ENCODE results near the gene OPA3. TPM values are rescaled to one million over a fixed set of nuclear protein-coding genes. Genes with fewer than 3 reads are reported as not detected.

Gene OPA3
- total RNA-seq, 1 donor from 2014 or later: 12.3 TPM

DNA sequence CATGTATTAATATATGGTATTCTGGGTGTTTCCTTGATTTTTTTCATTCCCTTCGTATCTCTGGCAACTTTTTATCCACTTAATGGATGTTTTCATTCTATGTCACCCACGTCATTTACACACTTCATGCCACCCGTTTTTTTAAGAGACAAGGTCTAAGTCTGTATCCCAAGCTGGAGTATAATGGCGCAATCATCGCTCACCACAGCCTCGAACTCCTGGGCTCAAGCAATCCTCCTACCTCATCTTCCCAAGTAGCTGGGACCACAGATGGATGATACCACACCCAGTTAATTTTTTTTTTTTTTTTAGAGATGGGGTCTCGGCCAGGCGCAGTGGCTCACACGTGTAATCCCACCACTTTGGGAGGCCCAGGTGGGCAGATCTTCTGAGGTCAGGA lies 80.7 kb downstream of the OPA3 start:
- TF ChIP-seq, protein P1, sequence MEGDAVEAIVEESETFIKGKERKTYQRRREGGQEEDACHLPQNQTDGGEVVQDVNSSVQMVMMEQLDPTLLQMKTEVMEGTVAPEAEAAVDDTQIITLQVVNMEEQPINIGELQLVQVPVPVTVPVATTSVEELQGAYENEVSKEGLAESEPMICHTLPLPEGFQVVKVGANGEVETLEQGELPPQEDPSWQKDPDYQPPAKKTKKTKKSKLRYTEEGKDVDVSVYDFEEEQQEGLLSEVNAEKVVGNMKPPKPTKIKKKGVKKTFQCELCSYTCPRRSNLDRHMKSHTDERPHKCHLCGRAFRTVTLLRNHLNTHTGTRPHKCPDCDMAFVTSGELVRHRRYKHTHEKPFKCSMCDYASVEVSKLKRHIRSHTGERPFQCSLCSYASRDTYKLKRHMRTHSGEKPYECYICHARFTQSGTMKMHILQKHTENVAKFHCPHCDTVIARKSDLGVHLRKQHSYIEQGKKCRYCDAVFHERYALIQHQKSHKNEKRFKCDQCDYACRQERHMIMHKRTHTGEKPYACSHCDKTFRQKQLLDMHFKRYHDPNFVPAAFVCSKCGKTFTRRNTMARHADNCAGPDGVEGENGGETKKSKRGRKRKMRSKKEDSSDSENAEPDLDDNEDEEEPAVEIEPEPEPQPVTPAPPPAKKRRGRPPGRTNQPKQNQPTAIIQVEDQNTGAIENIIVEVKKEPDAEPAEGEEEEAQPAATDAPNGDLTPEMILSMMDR (IDR thresholded peaks at IDR 0.05; ENCODE audit: insufficient read depth, low read length, poor library complexity, severe bottlenecking): no peak
- no peak for DNase-seq (ENCODE audit: low read depth)
- Histone ChIP-seq H3K36me3 (ENCODE audit: control insufficient read depth, insufficient read depth, low read length) (no peaks in the 10 kb centered on the region), H3K27me3 (ENCODE audit: control insufficient read depth, insufficient read depth, low read length) (peaks cover 10% of the 10 kb centered on the region), H3K4me3 (ENCODE audit: low read depth, low read length) (no peak overlapping the region)

DNA sequence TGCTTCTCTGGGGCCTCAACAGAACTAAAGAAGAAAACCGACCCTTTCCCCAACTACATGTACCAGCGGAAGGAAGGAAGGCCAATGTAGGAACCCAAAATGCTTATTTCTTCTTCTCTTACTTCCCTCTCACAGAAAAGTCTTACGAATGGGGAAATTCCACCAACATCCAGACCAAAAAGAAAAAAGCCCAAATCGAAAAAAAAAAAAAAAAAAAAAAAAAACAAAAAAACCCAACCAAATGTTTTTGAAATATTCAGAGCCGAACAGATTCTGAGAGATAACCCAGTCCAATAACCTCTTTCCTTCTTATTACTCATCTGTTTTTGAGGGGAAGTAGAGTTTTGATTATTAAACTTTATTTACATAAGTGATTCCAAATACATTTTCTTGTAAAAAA lies 82.5 kb downstream of the OPA3 start:
- TF ChIP-seq, protein P1 (IDR thresholded peaks at IDR 0.05; ENCODE audit: insufficient read depth, low read length, poor library complexity, severe bottlenecking): no peak
- peaks cover 26% of the 10 kb centered on the region for H3K27me3 ChIP-seq (ENCODE audit: control insufficient read depth, insufficient read depth, low read length)
- DNase-seq (ENCODE audit: low read depth): no peak
- H3K4me3 ChIP-seq (ENCODE audit: low read depth, low read length): no peak overlapping the region
- no peaks in the 10 kb centered on the region for H3K36me3 ChIP-seq (ENCODE audit: control insufficient read depth, insufficient read depth, low read length)

DNA sequence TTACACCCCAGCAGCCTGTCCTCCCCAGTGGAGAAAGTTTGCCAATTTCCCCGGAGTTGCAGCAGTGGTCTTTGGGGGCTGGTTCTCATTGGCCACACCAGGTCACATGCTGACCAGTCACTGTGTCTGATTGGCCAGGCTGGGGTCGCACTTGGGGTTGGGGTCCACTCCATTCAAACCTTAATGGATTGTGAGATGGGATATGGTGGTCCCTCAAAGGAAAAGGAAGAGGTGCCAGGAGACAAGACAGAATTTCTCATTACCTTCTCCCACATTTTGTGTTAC lies 82.9 kb downstream of the OPA3 start:
- no peak overlapping the region for H3K4me3 ChIP-seq (ENCODE audit: low read depth, low read length)
- DNase-seq (ENCODE audit: low read depth): no peak
- peaks cover 26% of the 10 kb centered on the region for H3K27me3 ChIP-seq (ENCODE audit: control insufficient read depth, insufficient read depth, low read length)
- TF ChIP-seq, protein P1 (IDR thresholded peaks at IDR 0.05; ENCODE audit: insufficient read depth, low read length, poor library complexity, severe bottlenecking): no peak
- H3K36me3 ChIP-seq (ENCODE audit: control insufficient read depth, insufficient read depth, low read length): no peaks in the 10 kb centered on the region

DNA sequence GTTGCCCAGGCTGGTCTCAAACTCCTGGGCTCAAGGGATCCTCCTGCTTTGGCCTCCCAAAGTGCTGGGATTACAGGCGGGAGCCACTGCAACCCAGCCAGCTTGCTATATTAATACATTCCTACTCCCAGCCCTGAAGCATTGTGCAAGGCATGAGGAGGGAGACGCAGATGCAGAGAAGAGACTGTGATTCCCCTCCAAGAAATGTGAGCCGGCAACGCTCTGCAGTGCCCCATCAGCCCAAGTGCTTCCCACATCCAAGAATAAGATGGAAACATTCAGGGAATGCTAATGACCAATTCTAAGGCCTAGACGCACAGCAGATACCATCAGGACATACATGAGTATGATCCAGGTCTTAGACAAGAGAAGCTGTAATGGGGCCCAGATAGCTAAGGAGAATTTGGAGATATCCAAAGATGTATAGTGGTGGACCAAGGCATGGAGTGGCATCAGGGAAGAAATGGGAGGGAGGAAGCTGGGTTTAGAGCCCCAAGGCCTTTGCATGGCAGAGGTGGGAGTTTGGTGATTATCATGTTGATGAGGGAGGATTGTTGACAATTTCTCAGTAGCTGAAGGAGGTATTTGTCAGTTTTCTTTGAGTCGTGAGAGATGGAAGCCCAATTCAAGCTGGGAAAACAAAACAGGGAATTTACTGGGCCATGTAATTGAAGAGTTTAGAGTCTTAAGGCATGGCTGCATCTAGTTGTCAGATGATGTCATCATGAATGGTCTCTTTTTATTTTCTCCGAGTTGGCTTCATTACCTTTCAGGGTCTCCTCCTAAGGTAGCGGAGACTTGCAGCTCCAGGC lies 83.5 kb downstream of the OPA3 start:
- no peak overlapping the region for H3K4me3 ChIP-seq (ENCODE audit: low read depth, low read length)
- DNase-seq (ENCODE audit: low read depth): no peak
- peaks cover 26% of the 10 kb centered on the region for H3K27me3 ChIP-seq (ENCODE audit: control insufficient read depth, insufficient read depth, low read length)
- TF ChIP-seq, protein P1 (IDR thresholded peaks at IDR 0.05; ENCODE audit: insufficient read depth, low read length, poor library complexity, severe bottlenecking): no peak
- no peaks in the 10 kb centered on the region for H3K36me3 ChIP-seq (ENCODE audit: control insufficient read depth, insufficient read depth, low read length)

DNA sequence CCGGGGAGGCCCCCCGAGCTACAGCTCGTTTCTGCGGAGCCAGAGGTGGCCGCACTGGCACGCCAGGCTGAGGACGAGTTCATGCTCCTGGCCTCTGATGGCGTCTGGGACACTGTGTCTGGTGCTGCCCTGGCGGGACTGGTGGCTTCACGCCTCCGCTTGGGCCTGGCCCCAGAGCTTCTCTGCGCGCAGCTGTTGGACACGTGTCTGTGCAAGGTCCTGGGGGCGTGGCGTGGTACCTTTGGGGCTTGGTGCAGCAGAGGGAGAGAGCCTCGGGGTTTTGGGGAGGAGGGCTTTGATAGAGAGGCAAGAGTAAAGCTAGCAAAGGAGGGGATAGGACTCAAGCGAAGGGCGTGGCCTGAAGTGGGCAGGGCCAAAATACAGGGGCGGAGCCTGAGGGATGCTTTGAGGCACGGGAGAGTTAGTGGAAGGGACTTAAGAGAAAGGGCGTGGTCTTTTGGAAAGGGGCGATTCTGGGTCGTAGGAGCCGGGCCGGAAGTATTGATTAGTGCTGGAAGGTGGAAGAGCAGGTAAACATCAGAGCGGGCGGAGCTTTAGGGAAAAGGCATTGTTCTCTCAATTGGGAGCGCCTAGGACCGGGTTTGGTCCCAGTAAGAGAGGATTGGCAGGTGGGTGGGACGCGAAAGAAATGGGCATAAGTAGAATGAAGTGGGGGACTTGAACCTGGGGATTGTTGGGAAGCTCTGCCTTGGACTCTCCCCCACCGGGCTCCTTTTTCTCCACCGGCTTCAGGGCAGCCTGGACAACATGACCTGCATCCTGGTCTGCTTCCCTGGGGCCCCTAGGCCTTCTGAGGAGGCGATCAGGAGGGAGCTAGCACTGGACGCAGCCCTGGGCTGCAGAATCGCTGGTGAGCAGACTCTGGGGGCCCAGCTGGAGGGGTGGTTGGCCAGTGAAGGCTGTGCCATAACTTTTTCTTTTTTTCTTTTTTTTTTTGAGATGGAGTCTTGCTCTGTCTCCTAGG lies 85.1 kb downstream of the OPA3 start:
- TF ChIP-seq, protein P1 (IDR thresholded peaks at IDR 0.05; ENCODE audit: insufficient read depth, low read length, poor library complexity, severe bottlenecking): no peak

More for the DNA sequence above, 85.1 kb downstream of the OPA3 start:
- Histone ChIP-seq H3K36me3 (ENCODE audit: control insufficient read depth, insufficient read depth, low read length) (no peaks in the 10 kb centered on the region), H3K27me3 (ENCODE audit: control insufficient read depth, insufficient read depth, low read length) (peaks cover 26% of the 10 kb centered on the region), H3K4me3 (ENCODE audit: low read depth, low read length) (no peak overlapping the region)
- no peak for DNase-seq (ENCODE audit: low read depth)
